ENCODE results near the gene KLK14. TPM values are rescaled to one million over a fixed set of nuclear protein-coding genes. Genes with fewer than 3 reads are reported as not detected.

The KLK14 gene
- total and polyA plus RNA-seq, 2 donors from 2014 or later = 0.22 TPM; not detected in 1

DNA sequence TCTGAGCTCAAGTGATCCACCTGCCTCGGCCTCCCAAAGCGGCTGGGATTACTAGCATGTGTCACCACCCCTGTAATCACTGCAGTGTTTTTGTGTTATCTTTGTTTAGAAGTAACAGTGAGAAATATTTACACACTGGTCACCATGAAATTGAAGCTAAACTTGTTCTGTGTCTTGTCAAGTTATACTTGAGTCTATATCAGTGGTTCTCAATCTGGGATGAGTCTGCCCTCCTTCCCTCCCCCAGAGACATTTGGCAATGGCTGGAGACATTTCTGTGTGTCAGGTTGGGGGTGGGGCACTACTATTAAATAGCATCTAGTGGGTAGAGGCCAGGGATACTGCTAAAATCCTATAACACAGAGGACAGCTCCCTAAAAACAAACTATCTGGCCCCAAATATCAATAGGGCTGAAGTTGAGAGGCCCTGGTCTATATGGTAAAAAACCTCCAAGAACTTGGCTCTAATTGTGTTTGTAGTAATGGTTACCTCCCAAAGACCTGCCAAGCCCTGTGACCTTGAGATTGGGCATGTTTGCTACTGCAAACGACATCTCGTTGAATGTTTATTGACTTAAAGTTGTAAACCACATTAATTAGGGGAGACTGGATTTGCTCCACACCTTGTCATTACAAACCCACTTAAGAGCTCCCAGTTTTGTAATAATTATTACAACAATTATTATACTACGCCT, 18.6 kb upstream of the KLK14 start:
- H3K4me3 ChIP-seq (ENCODE audit: low read length in 3 of 3) = no peak overlapping the region
- no peak for DNase-seq
- FAIRE-seq = no peak
- H3K9me3 ChIP-seq (ENCODE audit: control insufficient read depth in 2 of 3, insufficient read depth in 1 of 3, low read length in 3 of 3) = no peaks in the 10 kb centered on the region
- no peak overlapping the region for H3K9ac ChIP-seq (ENCODE audit: low read length in 3 of 3)
- intact Hi-C loops (cut with DNase I) = no loop called here
- H3K4me1 ChIP-seq (ENCODE audit: control insufficient read depth in 2 of 3, insufficient read depth in 2 of 3, low read depth in 1 of 3, low read length in 3 of 3) = no peaks in the 10 kb centered on the region
- no peak overlapping the region for H3K27ac ChIP-seq (ENCODE audit: low read depth in 2 of 2, low read length in 2 of 2)
- no peaks in the 10 kb centered on the region for H3K27me3 ChIP-seq (ENCODE audit: control insufficient read depth, insufficient read depth, low read length)
- peaks cover 0 to 10% (median 5%) of the 10 kb centered on the region in 3 donors for H3K36me3 ChIP-seq (ENCODE audit: control insufficient read depth in 2 of 3, insufficient read depth in 3 of 3, low read length in 3 of 3)
- TF ChIP-seq, protein P1, sequence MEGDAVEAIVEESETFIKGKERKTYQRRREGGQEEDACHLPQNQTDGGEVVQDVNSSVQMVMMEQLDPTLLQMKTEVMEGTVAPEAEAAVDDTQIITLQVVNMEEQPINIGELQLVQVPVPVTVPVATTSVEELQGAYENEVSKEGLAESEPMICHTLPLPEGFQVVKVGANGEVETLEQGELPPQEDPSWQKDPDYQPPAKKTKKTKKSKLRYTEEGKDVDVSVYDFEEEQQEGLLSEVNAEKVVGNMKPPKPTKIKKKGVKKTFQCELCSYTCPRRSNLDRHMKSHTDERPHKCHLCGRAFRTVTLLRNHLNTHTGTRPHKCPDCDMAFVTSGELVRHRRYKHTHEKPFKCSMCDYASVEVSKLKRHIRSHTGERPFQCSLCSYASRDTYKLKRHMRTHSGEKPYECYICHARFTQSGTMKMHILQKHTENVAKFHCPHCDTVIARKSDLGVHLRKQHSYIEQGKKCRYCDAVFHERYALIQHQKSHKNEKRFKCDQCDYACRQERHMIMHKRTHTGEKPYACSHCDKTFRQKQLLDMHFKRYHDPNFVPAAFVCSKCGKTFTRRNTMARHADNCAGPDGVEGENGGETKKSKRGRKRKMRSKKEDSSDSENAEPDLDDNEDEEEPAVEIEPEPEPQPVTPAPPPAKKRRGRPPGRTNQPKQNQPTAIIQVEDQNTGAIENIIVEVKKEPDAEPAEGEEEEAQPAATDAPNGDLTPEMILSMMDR (IDR thresholded peaks at IDR 0.05; ENCODE audit: borderline replicate concordance, extremely low read depth, insufficient read depth) = no peak

DNA sequence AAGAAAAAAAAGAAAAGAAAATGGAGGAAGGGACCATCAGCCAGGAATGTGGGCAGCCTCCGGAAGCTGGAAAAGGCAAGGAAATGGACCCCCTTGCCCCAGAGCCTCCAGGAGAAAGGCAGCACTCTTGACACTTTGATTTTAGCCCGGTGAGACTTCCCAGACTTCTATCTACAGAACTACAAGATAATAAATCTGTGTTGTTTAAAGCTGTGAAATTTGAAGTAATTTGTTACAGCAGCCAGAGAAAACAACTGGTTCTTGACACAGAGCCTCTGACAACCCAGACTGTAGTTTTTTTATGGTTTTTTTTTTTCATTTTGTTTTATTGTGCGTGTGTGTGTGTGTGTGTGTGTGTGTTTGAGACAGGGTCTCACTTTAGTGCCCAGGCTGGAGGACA, 17.9 kb upstream of the KLK14 start:
- DNase-seq (peak in 1 of 5 donors; percentile 70), FAIRE-seq (no peak)
- no peaks in the 10 kb centered on the region for H3K9me3 ChIP-seq (ENCODE audit: control insufficient read depth in 2 of 3, insufficient read depth in 1 of 3, low read length in 3 of 3)
- H3K36me3 ChIP-seq (ENCODE audit: control insufficient read depth in 2 of 3, insufficient read depth in 3 of 3, low read length in 3 of 3) = peaks cover 0 to 10% (median 5%) of the 10 kb centered on the region in 3 donors
- TF ChIP-seq, protein P1 (IDR thresholded peaks at IDR 0.05; ENCODE audit: borderline replicate concordance, extremely low read depth, insufficient read depth) = no peak
- no peak overlapping the region for H3K4me3 ChIP-seq (ENCODE audit: low read length in 3 of 3)
- H3K27ac ChIP-seq (ENCODE audit: low read depth in 2 of 2, low read length in 2 of 2) = no peak overlapping the region
- intact Hi-C loops (cut with DNase I) = no loop called here
- no peak overlapping the region for H3K9ac ChIP-seq (ENCODE audit: low read length in 3 of 3)
- H3K27me3 ChIP-seq (ENCODE audit: control insufficient read depth, insufficient read depth, low read length) = no peaks in the 10 kb centered on the region
- no peaks in the 10 kb centered on the region for H3K4me1 ChIP-seq (ENCODE audit: control insufficient read depth in 2 of 3, insufficient read depth in 2 of 3, low read depth in 1 of 3, low read length in 3 of 3)

DNA sequence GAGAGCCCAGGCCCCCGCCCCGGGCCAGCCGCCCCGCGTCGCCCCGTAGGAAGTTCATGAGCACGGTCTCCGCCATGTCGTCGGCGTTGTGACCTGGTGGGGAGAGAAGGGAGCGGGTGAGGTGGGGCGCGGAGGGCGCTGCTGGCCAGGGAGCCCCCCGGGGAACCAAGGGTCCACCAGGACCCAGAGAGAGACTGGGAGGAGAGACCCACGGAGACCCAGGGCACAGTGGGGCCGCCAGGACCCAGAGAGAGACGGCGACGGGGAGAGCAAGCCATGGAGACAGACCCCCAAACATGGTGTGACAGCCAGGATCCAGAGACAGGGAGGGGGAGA, 16.3 kb upstream of the KLK14 start:
- Histone ChIP-seq H3K27me3 (ENCODE audit: control insufficient read depth, insufficient read depth, low read length) (no peaks in the 10 kb centered on the region), H3K4me1 (ENCODE audit: control insufficient read depth in 2 of 3, insufficient read depth in 2 of 3, low read depth in 1 of 3, low read length in 3 of 3) (no peaks in the 10 kb centered on the region), H3K9me3 (ENCODE audit: control insufficient read depth in 2 of 3, insufficient read depth in 1 of 3, low read length in 3 of 3) (no peaks in the 10 kb centered on the region), H3K4me3 (ENCODE audit: low read length in 3 of 3) (no peak overlapping the region), H3K9ac (ENCODE audit: low read length in 3 of 3) (no peak overlapping the region), H3K36me3 (ENCODE audit: control insufficient read depth in 2 of 3, insufficient read depth in 3 of 3, low read length in 3 of 3) (peaks cover 0 to 10% (median 5%) of the 10 kb centered on the region in 3 donors), H3K27ac (ENCODE audit: low read depth in 2 of 2, low read length in 2 of 2) (no peak overlapping the region)
- DNase-seq (no peak), FAIRE-seq (no peak)
- TF ChIP-seq, protein P1 (IDR thresholded peaks at IDR 0.05; ENCODE audit: borderline replicate concordance, extremely low read depth, insufficient read depth) = no peak
- intact Hi-C loops (cut with DNase I) = no loop called here
